Endothelial cell of umbilical vein (primary cell): ENCODE data around the gene RPS6KA5. TPM values are rescaled to one million over a fixed set of nuclear protein-coding genes. Genes with fewer than 3 reads are reported as not detected.

Source experiments
- BruUV-seq: library from RNA; stranded (reverse); fragments of 400-500 nt; replicated peaks from 2 replicates; lab custom pipeline; 2021; lab: Mats Ljungman, UMichigan
- CTCF ChIA-PET: fragments of 300-600, 350-600 bp; sonication (Branson Sonifier 250); formaldehyde crosslinking; loops from one replicate; lab custom pipeline; 2021; ENCODE audit warnings: antibody characterized with exemption, inconsistent platforms; lab: Charles Lee
- POLR2A ChIA-PET: fragments of 300-600, 350-600 bp; sonication (Branson Sonifier 250); formaldehyde crosslinking; loops from one replicate; lab custom pipeline; 2021; ENCODE audit warnings: antibody characterized with exemption, inconsistent platforms; lab: Charles Lee
- DNase-seq: peaks from one replicate; pipeline ENCODE4 v3.0.0-alpha.2; 2011; ENCODE audit warnings: low read depth, low spot score
- FAIRE-seq: peaks from 2 replicates; lab custom pipeline; 2011; peaks lifted over from hg19 to GRCh38; lab: Jason Lieb, UNC
- H2AFZ ChIP-seq: 2 replicates; pipeline ENCODE4 v1.6.0; 2012; ENCODE audit warnings: low read depth, low read length, control low read depth, inconsistent platforms
- H3K27ac ChIP-seq: 2 replicates; pipeline ENCODE4 v1.5.1; 2011; ENCODE audit warnings: low read depth, mild to moderate bottlenecking, control low read depth, low read length, moderate library complexity; ENCODE audit not compliant: insufficient read depth
- H3K27me3 ChIP-seq, 2 experiments: 2 replicates each; pipeline versions ENCODE4 v1.6.0 to v1.6.1; 2011; ENCODE audit warnings: low read length in 2 of 2, mixed read lengths in 1 of 2; ENCODE audit not compliant: control insufficient read depth in 2 of 2, insufficient read depth in 2 of 2
- H3K36me3 ChIP-seq, 2 experiments: 2 replicates in 1 of 2; 3 replicates in 1 of 2; pipeline ENCODE4 v1.5.1; 2011; ENCODE audit warnings: low read length in 2 of 2, mild to moderate bottlenecking in 1 of 2, moderate library complexity in 1 of 2; ENCODE audit not compliant: control insufficient read depth in 2 of 2, insufficient read depth in 2 of 2; ENCODE audit errors: extremely low read depth in 1 of 2
- H3K4me1 ChIP-seq: 3 replicates; pipeline ENCODE4 v1.5.1; 2011; ENCODE audit warnings: mild to moderate bottlenecking, low read length; ENCODE audit not compliant: control insufficient read depth, insufficient read depth; ENCODE audit errors: extremely low read depth
- H3K4me2 ChIP-seq: 2 replicates; pipeline ENCODE4 v1.6.1; 2011; ENCODE audit warnings: low read length, control low read depth, mixed read lengths; ENCODE audit not compliant: insufficient read depth
- H3K4me3 ChIP-seq, 3 experiments: fragments of 200-600 bp in 1 of 3; sonication (generic), shearing (Covaris generic) in 1 of 3; replicated peaks in 1 of 3; 2 replicates each; pipeline ENCODE4 v1.5.1; 2011 to 2016; ENCODE audit warnings: control low read depth in 3 of 3, low read length in 3 of 3, mild to moderate bottlenecking in 2 of 3, inconsistent platforms in 1 of 3, low read depth in 1 of 3, moderate library complexity in 1 of 3; ENCODE audit not compliant: insufficient read depth in 1 of 3
- H3K79me2 ChIP-seq: 2 replicates; pipeline ENCODE4 v1.6.0; 2012; ENCODE audit warnings: low read length, inconsistent platforms; ENCODE audit not compliant: control insufficient read depth, insufficient read depth
- H3K9ac ChIP-seq: replicated peaks from 2 replicates; pipeline ENCODE3; 2011; ENCODE audit warnings: low read length, control low read depth; ENCODE audit not compliant: insufficient read depth; ENCODE audit errors: extremely low read depth
- H3K9me1 ChIP-seq: replicated peaks from 3 replicates; pipeline ENCODE4 v1.6.0; 2011; ENCODE audit warnings: mild to moderate bottlenecking, low read length; ENCODE audit not compliant: control insufficient read depth, insufficient read depth; ENCODE audit errors: extremely low read depth
- H3K9me3 ChIP-seq: replicated peaks from 2 replicates; pipeline ENCODE4 v1.5.1; 2012; ENCODE audit warnings: low read length, inconsistent platforms; ENCODE audit not compliant: control insufficient read depth, insufficient read depth
- H4K20me1 ChIP-seq: replicated peaks from 2 replicates; pipeline ENCODE3; 2011; ENCODE audit warnings: mild to moderate bottlenecking, low read length; ENCODE audit not compliant: control insufficient read depth, insufficient read depth; ENCODE audit errors: extremely low read depth
- EZH2 ChIP-seq: IDR thresholded peaks from 2 replicates; pipeline ENCODE4 v1.6.1; 2012; ENCODE audit warnings: borderline replicate concordance, low read depth, mild to moderate bottlenecking, moderate library complexity, low read length, inconsistent platforms; ENCODE audit not compliant: severe bottlenecking
- FOS ChIP-seq: IDR thresholded peaks from 2 replicates; pipeline ENCODE4 v1.6.1; 2011; ENCODE audit warnings: mild to moderate bottlenecking, low read length, moderate library complexity, borderline replicate concordance; ENCODE audit not compliant: insufficient read depth
- GATA2 ChIP-seq: IDR thresholded peaks from 2 replicates; pipeline ENCODE4 v1.7.0; 2011; ENCODE audit warnings: low read depth, mild to moderate bottlenecking, moderate library complexity, mixed read lengths, low read length; ENCODE audit not compliant: insufficient read length, insufficient read depth
- JUN ChIP-seq: IDR thresholded peaks from 2 replicates; pipeline ENCODE4 v1.6.1; 2011; ENCODE audit warnings: borderline replicate concordance, low read depth; ENCODE audit not compliant: insufficient read length, insufficient read depth
- MYC ChIP-seq: IDR thresholded peaks from one replicate; pipeline ENCODE4 v1.6.1; 2011; ENCODE audit warnings: mild to moderate bottlenecking, low read depth, low read length
- POLR2A ChIP-seq: IDR thresholded peaks from 2 replicates; pipeline ENCODE4 v1.6.1; 2012; ENCODE audit warnings: low read depth, mild to moderate bottlenecking, control low read depth, low read length
- POLR2AphosphoS5 ChIP-seq: IDR thresholded peaks from 2 replicates; pipeline ENCODE4 v1.6.1; 2012; ENCODE audit warnings: low read depth, mild to moderate bottlenecking, control low read depth, low read length, moderate library complexity; ENCODE audit not compliant: insufficient read depth
- dilution Hi-C: fragments of 300-500 bp; cut with MboI; formaldehyde crosslinking; loops from one replicate; pipeline ENCODE4 v1.15.0; 2019; ENCODE audit warnings: low sequenced_read_pairs; ENCODE audit not compliant: extremely low pct_ligation_motif_present
- intact Hi-C: fragments of 100-400 bp; cut with micrococcal nuclease; formaldehyde crosslinking; loops from one replicate; pipeline ENCODE4 v1.10.0; 2022
- polyA plus RNA-seq, 4 experiments: library from polyadenylated mRNA; depleted of rRNA in 3 of 4; stranded (reverse) in 3 of 4; unstranded in 1 of 4; fragments of >200 nt; gene quantifications; 2 replicates each; pipeline versions ENCODE4 v1.2.1 to v1.2.3, GENCODE V29; 2011 to 2012; ENCODE audit warnings: missing spikeins in 1 of 4
- total RNA-seq: library from RNA; stranded (reverse); gene quantifications from 2 replicates; pipeline ENCODE4 v1.2.3, GENCODE V29; 2021
- TF ChIP-seq, protein P1 (sequence below), 2 donors: IDR thresholded peaks; 1 replicate in 1 of 2; 2 replicates in 1 of 2; pipeline ENCODE4 v1.5.1; 2011; ENCODE audit warnings: low read length in 2 of 2, mild to moderate bottlenecking in 2 of 2, moderate library complexity in 2 of 2, control low read depth in 1 of 2, inconsistent platforms in 1 of 2, low read depth in 1 of 2; ENCODE audit not compliant: insufficient read depth in 1 of 2; ENCODE audit errors: extremely low read depth in 1 of 2
- TF ChIP-seq, protein P2 (sequence below): IDR thresholded peaks from 2 replicates; pipeline ENCODE4 v1.6.1; 2011; ENCODE audit not compliant: insufficient read depth, insufficient read length

Gene RPS6KA5
- total and polyA plus RNA-seq, 2 donors (not counting 3 experiments of a cell fraction or from before 2014, with no cell fraction given), result 2.9 to 5.4 TPM

DNA sequence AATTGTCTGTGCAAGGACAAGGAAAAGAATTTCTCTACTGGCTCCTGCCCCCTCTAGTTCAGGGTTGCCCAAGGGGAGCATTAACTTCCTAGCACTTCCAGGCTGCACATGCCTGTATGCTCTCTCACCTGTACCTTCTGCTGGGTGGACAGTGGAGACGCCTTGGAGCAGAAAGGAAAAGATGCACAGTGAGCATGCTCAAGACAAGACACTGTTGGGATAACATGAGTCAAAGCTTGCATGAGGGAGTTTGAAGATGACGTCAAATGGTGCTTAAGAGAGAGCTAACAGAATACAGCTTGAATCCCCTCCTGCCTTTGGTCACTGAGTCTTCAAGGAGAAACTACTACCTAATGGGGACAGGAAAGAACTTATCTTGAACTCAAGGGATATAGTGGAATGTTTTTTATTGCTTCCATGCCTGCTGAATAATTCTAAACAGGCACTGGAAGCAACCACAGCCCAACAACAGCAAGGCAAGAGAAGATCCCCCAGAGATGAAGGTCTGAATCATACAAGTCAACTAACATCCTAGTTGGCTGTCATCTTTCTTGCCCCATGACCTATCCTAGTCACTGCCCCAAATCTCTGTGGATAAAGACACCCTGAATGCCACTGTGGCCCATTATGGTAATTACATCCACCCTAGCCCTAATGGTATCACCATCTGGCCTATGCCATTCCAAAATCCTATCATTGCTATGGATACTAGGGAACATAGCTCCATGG lies 23.5 kb downstream of the RPS6KA5 start:
- Histone ChIP-seq H3K4me2 (no peak overlapping the region), H3K27me3 (no peaks in the 10 kb centered on the region), H3K79me2 (no peaks in the 10 kb centered on the region), H2AFZ (no peak overlapping the region), H3K9me1 (no peaks in the 10 kb centered on the region), H3K4me3 (no peak overlapping the region), H3K9me3 (no peaks in the 10 kb centered on the region), H3K27ac (no peak overlapping the region), H3K4me1 (no peaks in the 10 kb centered on the region), H3K9ac (no peak overlapping the region), H4K20me1 (no peaks in the 10 kb centered on the region), H3K36me3 (no peaks in the 10 kb centered on the region)
- dilution Hi-C loops, result no loop called here
- no TSS peak for BruUV-seq
- POLR2A ChIA-PET, result no interaction called here
- DNase-seq, result no peak
- CTCF ChIA-PET, result interaction anchor here (1.0 to 1.4 kb wide), 2 partner anchors 8 to 103 kb away, joined by 3 read pairs; no protein-coding TSS in a partner anchor
- TF ChIP-seq POLR2A (no peak), FOS (no peak), EZH2 (no peak), JUN (no peak), POLR2AphosphoS5 (no peak), MYC (no peak), GATA2 (no peak)
- TF ChIP-seq, protein P1, sequence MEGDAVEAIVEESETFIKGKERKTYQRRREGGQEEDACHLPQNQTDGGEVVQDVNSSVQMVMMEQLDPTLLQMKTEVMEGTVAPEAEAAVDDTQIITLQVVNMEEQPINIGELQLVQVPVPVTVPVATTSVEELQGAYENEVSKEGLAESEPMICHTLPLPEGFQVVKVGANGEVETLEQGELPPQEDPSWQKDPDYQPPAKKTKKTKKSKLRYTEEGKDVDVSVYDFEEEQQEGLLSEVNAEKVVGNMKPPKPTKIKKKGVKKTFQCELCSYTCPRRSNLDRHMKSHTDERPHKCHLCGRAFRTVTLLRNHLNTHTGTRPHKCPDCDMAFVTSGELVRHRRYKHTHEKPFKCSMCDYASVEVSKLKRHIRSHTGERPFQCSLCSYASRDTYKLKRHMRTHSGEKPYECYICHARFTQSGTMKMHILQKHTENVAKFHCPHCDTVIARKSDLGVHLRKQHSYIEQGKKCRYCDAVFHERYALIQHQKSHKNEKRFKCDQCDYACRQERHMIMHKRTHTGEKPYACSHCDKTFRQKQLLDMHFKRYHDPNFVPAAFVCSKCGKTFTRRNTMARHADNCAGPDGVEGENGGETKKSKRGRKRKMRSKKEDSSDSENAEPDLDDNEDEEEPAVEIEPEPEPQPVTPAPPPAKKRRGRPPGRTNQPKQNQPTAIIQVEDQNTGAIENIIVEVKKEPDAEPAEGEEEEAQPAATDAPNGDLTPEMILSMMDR (IDR thresholded peaks at IDR 0.05; ENCODE audit: extremely low read depth in 1 of 2, insufficient read depth in 1 of 2, low read depth in 1 of 2, low read length in 2 of 2), result no peak
- TF ChIP-seq, protein P2, sequence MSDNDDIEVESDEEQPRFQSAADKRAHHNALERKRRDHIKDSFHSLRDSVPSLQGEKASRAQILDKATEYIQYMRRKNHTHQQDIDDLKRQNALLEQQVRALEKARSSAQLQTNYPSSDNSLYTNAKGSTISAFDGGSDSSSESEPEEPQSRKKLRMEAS, result no peak
- FAIRE-seq, result no peak
- intact Hi-C loops, result no loop called here
